ENCODE data around the gene ARHGEF17.

GRCh38 chr11:73263640-73264039, 44.4 kb upstream of the ARHGEF17 start:
- no peak for TF ChIP-seq PATZ1 (CRISPR knock-in tag; IDR thresholded peaks at IDR 0.05; ENCODE audit: borderline replicate concordance)
- no peak for TF ChIP-seq RARB (CRISPR knock-in tag; IDR thresholded peaks at IDR 0.05)
- no peak for TF ChIP-seq CSRNP3 (CRISPR knock-in tag; IDR thresholded peaks at IDR 0.05)
- no peak for TF ChIP-seq GLIS3 (CRISPR knock-in tag; IDR thresholded peaks at IDR 0.05)
- no peak for TF ChIP-seq SNAI2 (CRISPR knock-in tag; IDR thresholded peaks at IDR 0.05)
- TF ChIP-seq ISL1 (CRISPR knock-in tag; IDR thresholded peaks at IDR 0.05) = no peak
- TF ChIP-seq ZFP3 (CRISPR knock-in tag; IDR thresholded peaks at IDR 0.05) = no peak
- TF ChIP-seq ARNTL (CRISPR knock-in tag; IDR thresholded peaks at IDR 0.05; ENCODE audit: borderline replicate concordance, low read depth) = no peak
- no peak for TF ChIP-seq ZC3H10 (CRISPR knock-in tag; IDR thresholded peaks at IDR 0.05)
- TF ChIP-seq BACH2 (CRISPR knock-in tag; IDR thresholded peaks at IDR 0.05; ENCODE audit: borderline replicate concordance) = no peak
- TF ChIP-seq ZNF70 (CRISPR knock-in tag; IDR thresholded peaks at IDR 0.05) = no peak
- no peak for TF ChIP-seq OSR1 (CRISPR knock-in tag; IDR thresholded peaks at IDR 0.05)
- TF ChIP-seq ZNF8 (CRISPR knock-in tag; IDR thresholded peaks at IDR 0.05) = no peak

Measured in SK-N-SH treated with all-trans-retinoic acid at 6 μM for 48 hours (cell line).